Large intestine (tissue), 3 donors: ENCODE results near the gene OR4F15. TPM values are rescaled to one million over a fixed set of nuclear protein-coding genes. Genes with fewer than 3 reads are reported as not detected.

Experiments
- DNase-seq, 2 donors: peaks; one replicate each; pipeline versions ENCODE4 v3.0.0 to v3.0.0-alpha.2; 2013
- H3K27ac ChIP-seq: one replicate; pipeline ENCODE4 v1.5.1; 2013; ENCODE audit warnings: low read length
- H3K27me3 ChIP-seq: 2 replicates; pipeline ENCODE4 v1.6.1; 2013; ENCODE audit warnings: low read length; ENCODE audit not compliant: control insufficient read depth, insufficient read depth
- H3K36me3 ChIP-seq: 2 replicates; pipeline ENCODE4 v1.6.1; 2013; ENCODE audit warnings: low read length; ENCODE audit not compliant: control insufficient read depth, insufficient read depth
- H3K4me1 ChIP-seq: one replicate; pipeline ENCODE4 v1.6.1; 2013; ENCODE audit warnings: low read length; ENCODE audit not compliant: control insufficient read depth, insufficient read depth
- H3K4me3 ChIP-seq: one replicate; pipeline ENCODE4 v1.5.1; 2013; ENCODE audit warnings: low read length
- H3K9me3 ChIP-seq: one replicate; pipeline ENCODE4 v1.6.1; 2013; ENCODE audit warnings: mild to moderate bottlenecking, low read depth, low read length, moderate library complexity; ENCODE audit not compliant: control insufficient read depth
- WGBS: methylation state at CpG from one replicate; pipeline ENCODE4 v1.1.5; 2013; ENCODE audit warnings: low lambda C conversion rate; ENCODE audit not compliant: insufficient coverage; 5-methylcytosine and 5-hydroxymethylcytosine counted together
- polyA plus RNA-seq: library from polyadenylated mRNA; unstranded; fragments of 120-200 nt; gene quantifications from one replicate; pipeline ENCODE4 v1.2.1, GENCODE V29; 2013

OR4F15 gene
- polyA plus RNA-seq, 1 donor, result not detected

DNA sequence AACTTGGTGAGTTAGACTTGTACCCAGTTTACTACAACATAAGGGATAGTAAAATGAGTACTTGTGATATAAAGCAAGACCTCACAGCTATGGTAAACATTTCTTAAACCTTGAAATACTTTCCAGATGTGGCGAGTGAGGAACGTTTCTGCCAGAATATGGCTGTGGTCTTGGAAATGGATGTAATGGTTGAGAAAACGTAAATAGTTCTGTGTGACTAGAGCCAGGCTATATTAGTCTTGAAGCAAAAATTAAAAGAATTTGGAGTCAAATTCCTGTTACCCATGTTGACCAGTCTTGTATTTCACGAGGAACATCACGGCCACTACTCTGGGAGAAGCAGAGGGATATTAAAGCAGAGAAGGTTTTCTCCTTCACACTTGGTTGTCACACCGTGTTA lies 15.3 kb downstream of the OR4F15 start:
- Histone ChIP-seq H3K27me3 (no peaks in the 10 kb centered on the region), H3K9me3 (no peaks in the 10 kb centered on the region), H3K4me1 (no peaks in the 10 kb centered on the region), H3K27ac (no peak overlapping the region), H3K4me3 (no peak overlapping the region), H3K36me3 (no peaks in the 10 kb centered on the region)
- no CpG with 5 or more reads among the region's 6 CpGs for WGBS
- DNase-seq, result no peak

DNA sequence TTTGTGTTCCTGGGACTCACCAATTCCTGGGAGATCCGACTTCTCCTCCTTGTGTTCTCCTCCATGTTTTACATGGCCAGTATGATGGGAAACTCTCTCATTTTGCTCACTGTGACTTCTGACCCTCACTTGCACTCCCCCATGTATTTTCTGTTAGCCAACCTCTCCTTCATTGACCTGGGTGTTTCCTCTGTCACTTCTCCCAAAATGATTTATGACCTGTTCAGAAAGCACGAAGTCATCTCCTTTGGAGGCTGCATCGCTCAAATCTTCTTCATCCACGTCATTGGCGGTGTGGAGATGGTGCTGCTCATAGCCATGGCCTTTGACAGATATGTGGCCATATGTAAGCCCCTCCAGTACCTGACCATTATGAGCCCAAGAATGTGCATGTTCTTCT lies 16.8 kb downstream of the OR4F15 start:
- Histone ChIP-seq H3K4me3 (no peak overlapping the region), H3K27ac (no peak overlapping the region), H3K36me3 (no peaks in the 10 kb centered on the region), H3K4me1 (no peaks in the 10 kb centered on the region), H3K9me3 (no peaks in the 10 kb centered on the region), H3K27me3 (no peaks in the 10 kb centered on the region)
- WGBS, result no CpG with 5 or more reads among the region's 5 CpGs
- no peak for DNase-seq

- no CpG with 5 or more reads among the region's 3 CpGs for WGBS
- H3K36me3 ChIP-seq, result no peaks in the 10 kb centered on the region
- no peaks in the 10 kb centered on the region for H3K27me3 ChIP-seq
- no peak overlapping the region for H3K27ac ChIP-seq
- no peaks in the 10 kb centered on the region for H3K9me3 ChIP-seq
- DNase-seq, result no peak
- no peaks in the 10 kb centered on the region for H3K4me1 ChIP-seq
- no peak overlapping the region for H3K4me3 ChIP-seq
Observed at GRCh38 chr15:101841656-101842055, 29.7 kb downstream of the OR4F15 start.

GRCh38 chr15:101844916-101845315 lies 32.9 kb downstream of the OR4F15 start:
- Histone ChIP-seq H3K27me3 (no peaks in the 10 kb centered on the region), H3K4me1 (no peaks in the 10 kb centered on the region), H3K4me3 (no peak overlapping the region), H3K9me3 (no peaks in the 10 kb centered on the region), H3K27ac (no peak overlapping the region), H3K36me3 (no peaks in the 10 kb centered on the region)
- 100% methylated on average over 1 of the region's 6 CpGs for WGBS
- DNase-seq, result no peak

GRCh38 chr15:101852356-101852755 lies 40.4 kb downstream of the OR4F15 start:
- no peak overlapping the region for H3K4me3 ChIP-seq
- no peaks in the 10 kb centered on the region for H3K36me3 ChIP-seq
- H3K27me3 ChIP-seq, result no peaks in the 10 kb centered on the region
- WGBS, result 80% methylated on average over 1 of the region's 1 CpG
- DNase-seq, result no peak
- H3K4me1 ChIP-seq, result no peaks in the 10 kb centered on the region
- H3K27ac ChIP-seq, result no peak overlapping the region
- no peaks in the 10 kb centered on the region for H3K9me3 ChIP-seq

Other genes starting within 250 kb of the OR4F15 start
- 49.5 TPM for gene TM2D3, start 159.8 kb upstream of the OR4F15 start, polyA plus RNA-seq
- 19.8 TPM for gene TARS3, start 87.7 kb upstream of the OR4F15 start, polyA plus RNA-seq
- not detected for gene OR4F6, start 8.7 kb upstream of the OR4F15 start, polyA plus RNA-seq